HG02938 (cell line): ENCODE data around the gene ZC3H10.
"Not testable (repeated sequence)": the region's sequence is repeated elsewhere in the genome, so short reads cannot be mapped to it uniquely, and the experiment has no call there.

ENCODE experiments used
- ATAC-seq: cut with Tn5 transposase; IDR thresholded peaks from one replicate; pipeline ENCODE4 v1.9.1; 2021; ENCODE audit warnings: mild to moderate bottlenecking, moderate library complexity; ENCODE audit not compliant: unreplicated experiment

The ZC3H10 gene

GRCh38 chr12:56152756-56153677 is 35.0 kb downstream of the ZC3H10 start:
- ATAC-seq: no peak

GRCh38 chr12:56153678-56154065 is 35.6 kb downstream of the ZC3H10 start:
- no peak for ATAC-seq

- no peak for ATAC-seq
These were observed 36.2 kb downstream of the ZC3H10 start for GRCh38 chr12:56154246-56154771.

GRCh38 chr12:56154818-56155217 is 36.8 kb downstream of the ZC3H10 start:
- no peak for ATAC-seq

- ATAC-seq: no peak
These were observed 37.3 kb downstream of the ZC3H10 start for GRCh38 chr12:56155256-56155845.

GRCh38 chr12:56156464-56157200 is 38.6 kb downstream of the ZC3H10 start:
- not testable (repeated sequence) for ATAC-seq

- peak; percentile 35 for ATAC-seq
These were observed 39.3 kb downstream of the ZC3H10 start for GRCh38 chr12:56157201-56158028.

GRCh38 chr12:56158029-56158925 is 40.2 kb downstream of the ZC3H10 start, which contains the start of gene MYL6:
MYL6 (plus strand) TSS chr12:56158359; CDS start chr12:56158402, 43 bp downstream.
- peak; percentile 90 for ATAC-seq

- no peak for ATAC-seq
These were observed 40.9 kb downstream of the ZC3H10 start for GRCh38 chr12:56158926-56159461.

GRCh38 chr12:56159482-56160192 is 41.6 kb downstream of the ZC3H10 start:
- ATAC-seq: no peak

GRCh38 chr12:56160193-56160763 is 42.2 kb downstream of the ZC3H10 start:
- ATAC-seq: no peak

GRCh38 chr12:56160894-56161689 is 43.0 kb downstream of the ZC3H10 start:
- no peak for ATAC-seq

GRCh38 chr12:56161690-56162351 is 43.8 kb downstream of the ZC3H10 start:
- no peak for ATAC-seq

GRCh38 chr12:56162468-56163290 is 44.6 kb downstream of the ZC3H10 start:
- ATAC-seq: no peak

GRCh38 chr12:56163533-56164344 is 45.7 kb downstream of the ZC3H10 start:
- no peak for ATAC-seq
